HepG2 (cell line): ENCODE measurements around the gene FAAP20. TPM values are rescaled to one million over a fixed set of nuclear protein-coding genes. Genes with fewer than 3 reads are reported as not detected.
A peak's percentile ranks its signal among the peaks of the same experiment; 100 is the strongest.

Source experiments
- AKNA ChIP-seq: sonication (generic); formaldehyde crosslinking; IDR thresholded peaks from 2 replicates; pipeline ENCODE4 v1.4.0; 2020; ENCODE audit warnings: missing genetic modification reagents, borderline replicate concordance
- CC2D1A ChIP-seq: sonication (generic); formaldehyde crosslinking; IDR thresholded peaks from 2 replicates; pipeline ENCODE4 v1.8.1; 2023; ENCODE audit warnings: mild to moderate bottlenecking, missing genetic modification reagents
- ETV5 ChIP-seq: IDR thresholded peaks from 2 replicates; pipeline ENCODE4 v1.6.1; 2018; ENCODE audit warnings: missing biosample characterization, missing genetic modification reagents, inconsistent platforms, borderline replicate concordance
- GMEB1 ChIP-seq: sonication (generic); formaldehyde crosslinking; IDR thresholded peaks from 2 replicates; pipeline ENCODE4 v1.5.1; 2020; ENCODE audit warnings: missing genetic modification reagents, mild to moderate bottlenecking, borderline replicate concordance
- HES4 ChIP-seq: sonication (generic); formaldehyde crosslinking; IDR thresholded peaks from 2 replicates; pipeline ENCODE4 v1.9.0; 2021; ENCODE audit warnings: mild to moderate bottlenecking, missing genetic modification reagents, borderline replicate concordance
- HOXA3 ChIP-seq: sonication (generic); formaldehyde crosslinking; IDR thresholded peaks from 2 replicates; pipeline ENCODE4 v1.5.0; 2020; ENCODE audit warnings: missing genetic modification reagents
- KLF6 ChIP-seq: IDR thresholded peaks from 2 replicates; pipeline ENCODE4 v1.8.0; 2016; ENCODE audit warnings: missing biosample characterization, missing genetic modification reagents
- MAFF ChIP-seq: IDR thresholded peaks from 2 replicates; pipeline ENCODE4 v1.6.1; 2011; ENCODE audit warnings: low read depth, low read length, improper control_type of control experiment
- MLX ChIP-seq: IDR thresholded peaks from 2 replicates; pipeline ENCODE4 v1.6.1; 2016
- MXD3 ChIP-seq: IDR thresholded peaks from 2 replicates; pipeline ENCODE4 v1.6.1; 2016; ENCODE audit warnings: mild to moderate bottlenecking, missing biosample characterization, missing genetic modification reagents
- NKX3-1 ChIP-seq: sonication (generic); formaldehyde crosslinking; IDR thresholded peaks from 2 replicates; pipeline ENCODE4 v1.5.0; 2020; ENCODE audit warnings: missing genetic modification reagents
- POLR2G ChIP-seq: fragments of 200-400 bp; formaldehyde crosslinking; IDR thresholded peaks from 2 replicates; pipeline ENCODE4 v1.6.1; 2018; ENCODE audit warnings: mild to moderate bottlenecking, low read depth, low read length, moderate library complexity
- SKI ChIP-seq: fragments of 450-650 bp; IDR thresholded peaks from one replicate; pipeline ENCODE4 v1.6.1; 2018; ENCODE audit warnings: mild to moderate bottlenecking; ENCODE audit not compliant: partially characterized antibody
- TFDP1 ChIP-seq: IDR thresholded peaks from 2 replicates; pipeline ENCODE4 v1.6.1; 2016; ENCODE audit warnings: missing compliant biosample characterization, missing genetic modification reagents, borderline replicate concordance
- YEATS2 ChIP-seq: sonication (generic); formaldehyde crosslinking; IDR thresholded peaks from 2 replicates; pipeline ENCODE4 v1.4.0; 2020; ENCODE audit warnings: missing genetic modification reagents, borderline replicate concordance
- ZNF589 ChIP-seq: sonication (generic); formaldehyde crosslinking; conservative IDR thresholded peaks from 2 replicates; pipeline ENCODE4 v1.8.0; 2022; ENCODE audit warnings: mild to moderate bottlenecking, moderate library complexity, missing genetic modification reagents
- ZNF839 ChIP-seq: sonication (generic); formaldehyde crosslinking; IDR thresholded peaks from 2 replicates; pipeline ENCODE4 v1.4.0; 2020; ENCODE audit warnings: missing genetic modification reagents, mild to moderate bottlenecking, borderline replicate concordance
- ZNF841 ChIP-seq: sonication (generic); formaldehyde crosslinking; IDR thresholded peaks from 2 replicates; pipeline ENCODE4 v1.8.1; 2023; ENCODE audit warnings: missing genetic modification reagents, borderline replicate concordance
- polyA plus RNA-seq, 8 experiments: library from polyadenylated mRNA; depleted of rRNA in 3 of 8; stranded (reverse) in 7 of 8; unstranded in 1 of 8; fragments of >200 nt; fragmentation: Illumina TruSeq in 4 of 8; extraction: Trizol in 4 of 8; gene quantifications; 2 replicates each; pipeline versions ENCODE4 v1.2.1 to v1.2.3, GENCODE V29; 2011 to 2016; ENCODE audit warnings: low read depth in 4 of 8, missing spikeins in 1 of 8, mixed read lengths in 1 of 8; ENCODE audit not compliant: insufficient read depth in 1 of 8
- total RNA-seq, 5 experiments: library from RNA; depleted of rRNA; stranded (reverse); fragments of >200 nt; fragmentation: Illumina TruSeq; extraction: Trizol; gene quantifications; 2 replicates each; pipeline ENCODE4 v1.2.3, GENCODE V29; 2016; ENCODE audit warnings: low read depth in 1 of 5

Gene FAAP20
- total and polyA plus RNA-seq, 2 of the 13 experiments (the other 11 are each of a cell fraction or from before 2014, with no cell fraction given) = 9.6 to 10.8 TPM

GRCh38 chr1:2227346-2228156 lies 33.0 kb upstream of the FAAP20 start (continued):
- TF ChIP-seq ETV5 (CRISPR knock-in tag) (0 out of 2 replicates have a peak, but pooled peaks have one; percentile 39), MLX (CRISPR knock-in tag) (no peak), MAFF (no peak), NKX3-1 (CRISPR knock-in tag) (0 out of 2 replicates have a peak, but pooled peaks have one; percentile 24), ZNF839 (CRISPR knock-in tag) (no peak), MXD3 (CRISPR knock-in tag) (0 out of 2 replicates have a peak, but pooled peaks have one; percentile 16), CC2D1A (CRISPR knock-in tag) (no peak), HES4 (CRISPR knock-in tag) (0 out of 2 replicates have a peak, but pooled peaks have one; percentile 32), ZNF841 (CRISPR knock-in tag) (no peak), KLF6 (CRISPR knock-in tag) (0 out of 2 replicates have a peak, but pooled peaks have one; percentile 10), POLR2G (peak; percentile 66), AKNA (CRISPR knock-in tag) (no peak), GMEB1 (peak; percentile 78), SKI (peak; percentile 87), TFDP1 (CRISPR knock-in tag) (peak; percentile 31; the same call in 1 of the 2 replicates), HOXA3 (CRISPR knock-in tag) (peak; percentile 42; the same call in 1 of the 2 replicates), ZNF589 (no peak), YEATS2 (peak; percentile 51; the same call in 1 of the 2 replicates)
